Liver (tissue), 3 donors: Measurements from ENCODE around the gene LAMC1.

Experiments
- GABPA ChIP-seq, 2 donors: IDR thresholded peaks in 1 of 2; conservative IDR thresholded peaks in 1 of 2; 2 replicates each; pipeline ENCODE4 v1.6.1; 2016; ENCODE audit warnings: antibody characterized with exemption in 2 of 2, mild to moderate bottlenecking in 1 of 2, moderate library complexity in 1 of 2
- RAD21 ChIP-seq, 2 donors: IDR thresholded peaks; 2 replicates each; pipeline ENCODE4 v1.6.1; 2016; ENCODE audit warnings: antibody characterized with exemption in 2 of 2, mild to moderate bottlenecking in 2 of 2
- SP1 ChIP-seq: IDR thresholded peaks from 2 replicates; pipeline ENCODE4 v1.6.1; 2018; ENCODE audit warnings: antibody characterized with exemption, mild to moderate bottlenecking
- YY1 ChIP-seq: IDR thresholded peaks from 2 replicates; pipeline ENCODE4 v1.6.1; 2016; ENCODE audit warnings: antibody characterized with exemption, mild to moderate bottlenecking
- TF ChIP-seq, protein P1 (sequence below): fragments of 150-350 bp; IDR thresholded peaks from 2 replicates; pipeline ENCODE4 v1.5.1; 2017; ENCODE audit warnings: improper control_type of control experiment, low read depth, low read length; ENCODE audit not compliant: missing input control
- TF ChIP-seq, protein P2 (sequence below): IDR thresholded peaks from 2 replicates; pipeline ENCODE4 v1.6.1; 2016; ENCODE audit warnings: antibody characterized with exemption
- donor health status: healthy.
- donor health status: healthy.

- TF ChIP-seq, protein P1, sequence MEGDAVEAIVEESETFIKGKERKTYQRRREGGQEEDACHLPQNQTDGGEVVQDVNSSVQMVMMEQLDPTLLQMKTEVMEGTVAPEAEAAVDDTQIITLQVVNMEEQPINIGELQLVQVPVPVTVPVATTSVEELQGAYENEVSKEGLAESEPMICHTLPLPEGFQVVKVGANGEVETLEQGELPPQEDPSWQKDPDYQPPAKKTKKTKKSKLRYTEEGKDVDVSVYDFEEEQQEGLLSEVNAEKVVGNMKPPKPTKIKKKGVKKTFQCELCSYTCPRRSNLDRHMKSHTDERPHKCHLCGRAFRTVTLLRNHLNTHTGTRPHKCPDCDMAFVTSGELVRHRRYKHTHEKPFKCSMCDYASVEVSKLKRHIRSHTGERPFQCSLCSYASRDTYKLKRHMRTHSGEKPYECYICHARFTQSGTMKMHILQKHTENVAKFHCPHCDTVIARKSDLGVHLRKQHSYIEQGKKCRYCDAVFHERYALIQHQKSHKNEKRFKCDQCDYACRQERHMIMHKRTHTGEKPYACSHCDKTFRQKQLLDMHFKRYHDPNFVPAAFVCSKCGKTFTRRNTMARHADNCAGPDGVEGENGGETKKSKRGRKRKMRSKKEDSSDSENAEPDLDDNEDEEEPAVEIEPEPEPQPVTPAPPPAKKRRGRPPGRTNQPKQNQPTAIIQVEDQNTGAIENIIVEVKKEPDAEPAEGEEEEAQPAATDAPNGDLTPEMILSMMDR = no peak
- TF ChIP-seq YY1 = no peak
- no peak for TF ChIP-seq RAD21 (IDR thresholded peaks at IDR 0.05)
- TF ChIP-seq GABPA (IDR thresholded peaks at IDR 0.05 in 1 of 2, conservative IDR thresholded peaks at IDR 0.05 in 1 of 2) = no peak
- TF ChIP-seq SP1 = no peak
- TF ChIP-seq, protein P2, sequence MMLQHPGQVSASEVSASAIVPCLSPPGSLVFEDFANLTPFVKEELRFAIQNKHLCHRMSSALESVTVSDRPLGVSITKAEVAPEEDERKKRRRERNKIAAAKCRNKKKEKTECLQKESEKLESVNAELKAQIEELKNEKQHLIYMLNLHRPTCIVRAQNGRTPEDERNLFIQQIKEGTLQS = no peak
Measured at GRCh38 chr1:183103147-183103546, 79.9 kb downstream of the LAMC1 start.
